Left renal cortex interstitium (tissue), 4 donors: ENCODE data around the gene C12orf76. TPM values are rescaled to one million over a fixed set of nuclear protein-coding genes. Genes with fewer than 3 reads are reported as not detected.

ENCODE experiments used
- DNase-seq, 4 donors: peaks; one replicate each; pipeline ENCODE4 v3.0.0-alpha.2; 2013; ENCODE audit warnings: low read depth in 4 of 4, low spot score in 2 of 4, missing footprints in 1 of 4
- polyA plus RNA-seq, 4 donors: library from polyadenylated mRNA; unstranded; fragments of 120-200 nt; gene quantifications; one replicate each; pipeline ENCODE4 v1.2.1, GENCODE V29; 2013; ENCODE audit not compliant: insufficient read length in 4 of 4

Gene C12orf76
- polyA plus RNA-seq, 4 donors = 30.9 to 41.9 (median 34.2) TPM

DNA sequence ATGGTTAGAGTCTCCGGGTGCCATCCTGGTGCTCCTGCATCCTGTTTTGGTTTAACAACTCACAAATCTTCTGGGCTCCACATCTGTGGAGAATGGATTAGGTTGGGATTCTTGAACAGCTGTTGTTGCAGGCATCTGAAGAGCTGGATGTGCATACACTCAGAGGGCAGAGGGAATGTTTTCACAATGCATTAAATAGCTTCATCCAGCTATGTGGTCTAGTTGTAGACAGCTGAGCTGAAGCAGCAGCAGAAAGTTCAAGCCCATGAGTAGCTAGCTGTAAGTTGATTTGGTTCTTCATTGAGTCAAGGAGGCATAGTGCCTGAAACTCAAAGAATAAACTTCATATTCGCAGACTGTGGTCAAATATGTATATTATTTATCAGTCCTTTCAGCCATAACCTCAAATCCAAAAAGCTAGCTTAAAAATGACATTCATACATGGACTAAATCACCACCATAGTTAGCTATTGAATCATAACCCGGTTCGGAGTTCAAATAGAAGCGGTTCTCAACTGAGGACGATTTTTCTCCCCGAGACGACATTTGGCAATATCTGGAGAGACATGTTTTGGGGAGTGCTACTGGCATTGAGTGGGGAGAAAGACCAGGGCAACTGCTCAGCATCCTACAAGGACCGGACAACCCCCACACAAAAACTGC lies 50.0 kb downstream of the C12orf76 start:
- no peak for DNase-seq

DNA sequence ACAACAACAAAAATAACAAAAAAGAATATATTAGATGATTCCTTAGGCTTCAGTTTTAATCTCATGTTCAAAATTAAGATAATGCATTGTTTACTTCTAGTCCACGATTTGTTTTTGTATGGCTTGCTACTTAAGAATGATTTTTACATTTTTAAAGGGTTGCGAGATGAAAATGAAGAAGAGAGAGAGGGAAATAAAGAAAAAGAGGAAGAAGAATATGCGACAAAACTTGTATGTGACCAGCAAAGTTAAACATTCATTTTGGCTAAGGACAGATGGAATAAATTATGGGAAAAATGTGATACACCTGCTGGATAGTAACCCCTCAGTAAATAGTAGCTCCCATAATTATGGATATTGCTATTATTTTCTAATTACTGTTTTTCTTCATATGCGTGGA lies 50.9 kb downstream of the C12orf76 start:
- DNase-seq = no peak

DNA sequence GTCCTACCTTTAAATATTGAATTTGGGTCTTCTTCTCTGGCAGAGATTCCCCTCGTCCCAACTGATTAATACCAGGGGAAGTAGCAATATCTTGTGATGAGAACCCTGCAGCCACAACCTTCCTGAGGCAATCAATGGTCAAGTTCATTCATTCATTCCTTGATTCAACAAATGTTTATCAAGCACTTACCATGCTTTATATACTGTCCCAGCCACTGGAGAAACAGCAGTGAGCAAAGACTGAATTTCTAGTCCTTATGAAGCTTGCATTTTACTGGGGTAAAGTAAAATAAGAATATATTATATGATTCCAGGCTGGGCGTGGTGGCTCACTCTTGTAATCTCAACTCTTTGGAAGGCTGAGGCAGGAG lies 51.9 kb downstream of the C12orf76 start:
- DNase-seq = no peak

DNA sequence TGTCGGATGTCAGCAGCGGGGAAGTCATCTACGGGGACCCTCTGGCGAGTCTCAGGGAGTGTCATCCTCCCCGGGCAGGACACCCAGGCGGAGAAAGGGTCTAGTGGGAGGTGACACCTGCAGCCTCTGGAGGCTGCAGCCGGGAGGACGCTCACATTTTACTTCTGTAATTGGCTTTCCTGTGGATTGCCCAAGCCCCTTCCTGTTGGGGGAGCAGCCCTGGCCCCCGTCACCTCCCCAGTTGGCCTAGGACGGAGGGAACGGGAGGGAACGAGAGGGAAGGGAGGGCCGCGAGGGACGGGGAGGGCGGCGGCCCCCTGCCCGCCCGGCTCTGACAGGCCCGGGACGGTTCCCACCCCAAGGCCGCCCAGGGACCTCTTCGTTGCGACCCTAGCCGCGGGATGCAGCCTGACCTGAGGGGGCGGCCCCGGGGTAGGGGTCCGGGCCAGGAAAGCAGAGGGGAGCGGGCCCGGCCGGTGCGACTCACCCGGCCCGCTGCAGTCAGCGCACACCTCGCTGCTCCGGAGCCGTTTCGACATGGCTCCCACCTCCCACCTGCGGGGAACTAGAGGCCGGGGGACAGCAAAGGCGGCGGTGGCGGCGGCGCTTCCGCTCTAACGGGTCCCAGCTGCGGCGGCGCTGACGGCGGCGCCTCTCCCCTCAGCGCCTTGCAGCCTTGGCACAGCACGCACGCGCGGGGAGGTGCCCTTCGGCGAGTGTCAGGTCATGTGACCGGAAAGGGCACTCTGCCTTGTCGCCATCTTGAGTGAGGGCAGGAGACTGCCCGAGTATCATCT lies 52.4 kb downstream of the C12orf76 start, which contains the start of gene GIT2:
GIT2 (minus strand) TSS at position 683 of the 797 bp plus-strand sequence; CDS start at position 539, 144 bp downstream.
- DNase-seq = peak; percentile 70 to 87 (median 78)

DNA sequence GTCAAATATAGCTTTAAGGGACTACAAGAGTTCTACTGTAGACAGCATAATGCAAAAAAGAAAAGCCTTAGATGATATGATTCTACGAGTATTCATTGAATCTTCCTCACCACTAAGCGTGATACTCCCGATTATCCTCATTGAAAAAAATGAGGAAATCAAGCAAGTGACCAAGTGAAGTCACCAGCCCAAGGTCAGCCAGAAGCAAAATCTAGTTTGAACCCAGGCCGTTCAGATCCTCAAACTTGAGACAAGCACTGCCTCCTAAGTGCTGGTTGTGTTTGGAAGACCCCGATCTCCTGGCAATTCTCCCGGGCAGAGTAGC lies 53.0 kb downstream of the C12orf76 start:
- no peak for DNase-seq

DNA sequence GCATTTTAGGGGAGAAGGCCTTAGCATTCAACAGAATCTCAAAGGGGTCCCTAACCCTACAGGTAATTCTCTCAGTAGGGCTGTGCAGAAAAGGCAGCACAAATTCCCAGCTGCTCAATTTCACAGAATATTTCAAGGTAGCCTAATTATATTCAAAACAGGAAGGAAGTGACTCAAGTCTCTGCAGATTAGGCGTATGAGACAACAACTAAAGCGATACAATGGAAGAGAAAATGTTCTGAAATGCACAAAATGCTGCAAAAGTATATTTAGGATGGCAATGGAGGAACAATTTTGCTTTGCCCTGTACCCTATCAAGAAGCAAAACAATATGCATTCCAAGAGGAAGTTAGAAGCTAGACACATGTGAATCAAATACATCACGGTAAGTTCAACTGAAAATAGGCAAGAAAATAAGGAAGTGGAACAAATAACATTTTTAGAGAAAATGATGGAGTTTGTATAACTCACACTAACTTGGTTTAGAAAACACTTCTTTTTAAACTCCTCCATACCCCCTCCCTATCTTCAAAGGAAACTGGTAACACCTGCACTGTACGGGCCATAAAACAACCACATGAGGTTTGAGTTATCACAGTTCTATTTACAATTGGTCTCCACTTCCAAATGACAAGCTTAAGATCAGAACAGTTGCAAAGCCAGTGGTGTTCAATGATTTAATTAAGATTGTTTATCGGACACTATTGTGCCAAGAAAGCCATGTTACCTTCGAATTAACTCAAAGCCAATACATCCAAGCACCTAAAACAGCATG lies 53.7 kb downstream of the C12orf76 start:
- DNase-seq = no peak

DNA sequence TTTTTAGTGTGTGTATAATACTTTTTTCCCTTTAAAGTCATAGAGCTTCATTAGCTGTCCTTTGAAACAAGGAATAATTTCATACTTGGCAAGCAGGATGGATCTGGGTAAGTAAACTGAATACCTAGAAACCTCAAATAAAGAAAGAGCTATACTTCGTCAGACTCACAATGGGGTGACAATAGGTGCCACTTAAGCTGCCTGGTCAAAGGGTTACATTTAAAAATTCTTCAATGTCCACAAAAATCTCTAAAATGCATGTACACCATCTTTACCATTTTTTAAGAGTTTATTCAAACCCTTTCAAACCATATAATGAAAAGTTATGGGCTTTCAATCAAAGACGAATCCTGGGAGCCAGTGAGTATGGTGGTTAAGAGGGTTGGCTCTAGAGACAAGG lies 55.2 kb downstream of the C12orf76 start:
- DNase-seq = no peak

DNA sequence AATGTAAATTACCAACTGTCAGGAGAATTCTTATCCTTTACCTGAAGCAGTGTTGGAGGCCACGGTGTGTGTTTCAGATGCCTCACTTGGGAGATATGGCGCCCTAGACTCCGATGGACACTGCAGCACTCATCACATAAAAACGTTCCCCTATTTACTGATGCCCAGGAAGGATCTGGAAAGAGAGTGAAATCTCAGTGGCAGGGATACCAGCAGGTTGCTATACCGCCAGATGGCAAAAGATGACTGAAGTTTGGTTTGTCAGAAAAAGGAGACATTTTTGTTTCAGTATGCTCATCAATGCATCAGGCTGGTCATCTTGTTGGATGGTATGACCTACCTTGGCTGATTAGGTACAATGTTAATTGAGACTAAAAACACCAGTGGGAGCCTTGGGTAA lies 56.7 kb downstream of the C12orf76 start:
- no peak for DNase-seq

Other genes with a start within 250 kb of the C12orf76 start
- gene TRPV4, start 215.1 kb downstream of the C12orf76 start, polyA plus RNA-seq = 10 to 100 TPM; 12.5 to 20.8 (median 14.4) TPM
- gene GLTP, start 168.0 kb downstream of the C12orf76 start, polyA plus RNA-seq = 10 to 100 TPM; 34.2 to 41.7 (median 35.9) TPM
- gene TCHP, start 148.2 kb downstream of the C12orf76 start, polyA plus RNA-seq = 10 to 100 TPM; 20.8 to 32.9 (median 26.6) TPM
- gene GIT2, start 52.2 kb downstream of the C12orf76 start, polyA plus RNA-seq = 10 to 100 TPM; 26.5 to 55.1 (median 42.4) TPM
- gene ANKRD13A, start 49.1 kb downstream of the C12orf76 start, polyA plus RNA-seq = 10 to 100 TPM; 34.5 to 51.3 (median 41.1) TPM
- gene IFT81, start 75.8 kb upstream of the C12orf76 start, polyA plus RNA-seq = 10 to 100 TPM; 39.6 to 58.7 (median 47.8) TPM
- gene ATP2A2, start 232.7 kb upstream of the C12orf76 start, polyA plus RNA-seq = 100 to 1,000 TPM; 133 to 166 (median 156) TPM